Prostate gland (tissue), 2 donors: ENCODE results near the gene SLC4A1. TPM values are rescaled to one million over a fixed set of nuclear protein-coding genes. Genes with fewer than 3 reads are reported as not detected.
A peak's percentile ranks its signal among the peaks of the same experiment; 100 is the strongest.

Source experiments
- DNase-seq: peaks from one replicate; pipeline ENCODE4 v3.0.0-alpha.2; 2019; ENCODE audit warnings: low spot score
- H3K27ac ChIP-seq, 2 donors: fragments of 200-600 bp; sonication (generic); 2 replicates each; pipeline ENCODE4 v1.5.1; 2017 to 2019
- H3K27me3 ChIP-seq: fragments of 200-600 bp; sonication (generic); replicated peaks from 2 replicates; pipeline ENCODE4 v1.5.1; 2019; ENCODE audit not compliant: insufficient read depth
- H3K36me3 ChIP-seq, 2 donors: fragments of 200-600 bp; sonication (generic); 1 replicate in 1 of 2; 2 replicates in 1 of 2; pipeline versions ENCODE4 v1.5.1 to v1.8.1; 2017 to 2019
- H3K4me1 ChIP-seq: fragments of 200-600 bp; sonication (generic); replicated peaks from 2 replicates; pipeline ENCODE4 v1.5.1; 2019
- H3K4me3 ChIP-seq, 2 donors: fragments of 200-600 bp; sonication (generic); 2 replicates each; pipeline ENCODE4 v1.5.1; 2017 to 2019
- H3K9me3 ChIP-seq: fragments of 200-600 bp; sonication (generic); 2 replicates; pipeline ENCODE4 v1.5.1; 2017
- CTCF ChIP-seq, 4 experiments: fragments of 200-600 bp in 2 of 4; fragments of 450-650 bp in 2 of 4; sonication (generic) in 2 of 4; IDR thresholded peaks; 1 replicate in 3 of 4; 2 replicates in 1 of 4; pipeline ENCODE4 v1.5.1; 2016 to 2019; ENCODE audit warnings: antibody characterized with exemption in 4 of 4, mild to moderate bottlenecking in 2 of 4, moderate library complexity in 2 of 4
- POLR2A ChIP-seq: fragments of 450-650 bp; IDR thresholded peaks from one replicate; pipeline ENCODE4 v1.6.1; 2016; ENCODE audit warnings: antibody characterized with exemption, mild to moderate bottlenecking
- POLR2AphosphoS5 ChIP-seq: sonication (generic); formaldehyde crosslinking; IDR thresholded peaks from one replicate; pipeline ENCODE4 v1.6.1; 2017; ENCODE audit warnings: antibody characterized with exemption
- WGBS: methylation state at CpG from one replicate; pipeline ENCODE4 v1.1.5; 2018; 5-methylcytosine and 5-hydroxymethylcytosine counted together
- intact Hi-C: fragments of 100-400 bp; cut with DNase I; formaldehyde crosslinking; loops from one replicate; pipeline ENCODE4 v1.14.2; 2022
- total RNA-seq, 2 donors: library from RNA; depleted of rRNA; stranded (reverse); fragments of >200 nt; gene quantifications; one replicate each; pipeline ENCODE4 v1.1.0, GENCODE V29; 2016

The SLC4A1 gene
- total RNA-seq, 2 donors from 2014 or later, result 0.51 TPM; not detected in 1

- H3K9me3 ChIP-seq, result no peaks in the 10 kb centered on the region
- no peaks in the 10 kb centered on the region for H3K27me3 ChIP-seq
- peaks cover 4 to 5% of the 10 kb centered on the region in 2 donors for H3K36me3 ChIP-seq
- H3K4me3 ChIP-seq, result no peak overlapping the region
- intact Hi-C loops, result loop anchor here (5.0 kb wide), 1 partner anchor 137 kb away; the partner anchor contains the start of gene GRN
- no peaks in the 10 kb centered on the region for H3K4me1 ChIP-seq
- no peak for DNase-seq
- no peak for TF ChIP-seq CTCF (IDR thresholded peaks at IDR 0.05)
- no peak for TF ChIP-seq POLR2A
- no peak for TF ChIP-seq POLR2AphosphoS5
- WGBS, result 79% methylated on average over 11 of the region's 11 CpGs
- H3K27ac ChIP-seq, result peak overlapping the region; percentile 24 to 50
These were observed 58.1 kb downstream of the SLC4A1 start for GRCh38 chr17:44209786-44210341.

- Histone ChIP-seq H3K27me3 (no peaks in the 10 kb centered on the region), H3K27ac (no peak overlapping the region), H3K36me3 (no peaks in the 10 kb centered on the region), H3K4me3 (no peak overlapping the region), H3K4me1 (no peaks in the 10 kb centered on the region), H3K9me3 (no peaks in the 10 kb centered on the region)
- WGBS, result 75% methylated on average over 5 of the region's 5 CpGs
- no peak for DNase-seq
- intact Hi-C loops, result no loop called here
- no peak for TF ChIP-seq POLR2AphosphoS5
- TF ChIP-seq CTCF (IDR thresholded peaks at IDR 0.05), result no peak
- TF ChIP-seq POLR2A, result no peak
These were observed 60.2 kb downstream of the SLC4A1 start for GRCh38 chr17:44207743-44208142.

GRCh38 chr17:44207319-44207718 is 60.6 kb downstream of the SLC4A1 start:
- Histone ChIP-seq H3K27me3 (no peaks in the 10 kb centered on the region), H3K4me3 (no peak overlapping the region), H3K36me3 (no peaks in the 10 kb centered on the region), H3K27ac (no peak overlapping the region), H3K9me3 (no peaks in the 10 kb centered on the region), H3K4me1 (no peaks in the 10 kb centered on the region)
- intact Hi-C loops, result no loop called here
- DNase-seq, result no peak
- 78% methylated on average over 17 of the region's 17 CpGs for WGBS
- TF ChIP-seq CTCF (IDR thresholded peaks at IDR 0.05), result no peak
- no peak for TF ChIP-seq POLR2A
- no peak for TF ChIP-seq POLR2AphosphoS5

- no peak for TF ChIP-seq CTCF (IDR thresholded peaks at IDR 0.05)
- TF ChIP-seq POLR2AphosphoS5, result no peak
- TF ChIP-seq POLR2A, result no peak
- Histone ChIP-seq H3K4me1 (no peaks in the 10 kb centered on the region), H3K36me3 (no peaks in the 10 kb centered on the region), H3K27ac (no peak overlapping the region), H3K4me3 (no peak overlapping the region), H3K27me3 (no peaks in the 10 kb centered on the region), H3K9me3 (no peaks in the 10 kb centered on the region)
- 75% methylated on average over 6 of the region's 6 CpGs for WGBS
- intact Hi-C loops, result no loop called here
- no peak for DNase-seq
These were observed 61.1 kb downstream of the SLC4A1 start for GRCh38 chr17:44206825-44207155.
